ENCODE data around the gene FCER1G. TPM values are rescaled to one million over a fixed set of nuclear protein-coding genes. Genes with fewer than 3 reads are reported as not detected.

The FCER1G gene
- total and polyA plus RNA-seq, 2 donors (not counting 3 experiments of a cell fraction or from before 2014, with no cell fraction given) = 1.1 to 1.6 TPM

DNA sequence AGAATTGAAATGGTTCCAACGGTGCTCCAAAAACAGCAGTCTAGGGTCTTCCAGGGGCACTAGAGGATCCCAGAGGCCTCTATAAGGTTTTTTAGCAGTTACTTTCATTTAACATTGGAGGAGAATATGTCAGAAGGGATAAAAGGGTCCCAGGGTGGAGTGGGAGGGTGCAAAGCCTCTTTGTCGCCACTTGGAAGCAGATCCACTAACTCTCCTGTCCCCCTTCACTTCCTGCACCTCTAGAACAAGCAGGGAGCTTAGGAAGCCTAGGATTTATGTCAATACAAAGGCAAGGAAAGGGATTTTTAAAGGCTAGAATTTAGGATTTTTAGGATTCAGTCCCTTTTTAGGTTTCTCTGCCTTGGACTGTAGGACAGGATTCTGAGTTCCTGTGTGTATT, 51.7 kb downstream of the FCER1G start:
- DNase-seq (ENCODE audit: low read depth, low spot score) = no peak
- TF ChIP-seq, protein P1, sequence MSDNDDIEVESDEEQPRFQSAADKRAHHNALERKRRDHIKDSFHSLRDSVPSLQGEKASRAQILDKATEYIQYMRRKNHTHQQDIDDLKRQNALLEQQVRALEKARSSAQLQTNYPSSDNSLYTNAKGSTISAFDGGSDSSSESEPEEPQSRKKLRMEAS (IDR thresholded peaks at IDR 0.05; ENCODE audit: insufficient read depth, insufficient read length) = no peak
- TF ChIP-seq MYC (IDR thresholded peaks at IDR 0.05; ENCODE audit: low read depth, low read length) = no peak
- no peak for TF ChIP-seq EZH2 (IDR thresholded peaks at IDR 0.05; ENCODE audit: borderline replicate concordance, low read depth, low read length, severe bottlenecking)
- TF ChIP-seq JUN (IDR thresholded peaks at IDR 0.05; ENCODE audit: borderline replicate concordance, insufficient read depth, insufficient read length, low read depth) = no peak
- TF ChIP-seq POLR2A (IDR thresholded peaks at IDR 0.05; ENCODE audit: low read depth, low read length) = no peak
- TF ChIP-seq, protein P2, sequence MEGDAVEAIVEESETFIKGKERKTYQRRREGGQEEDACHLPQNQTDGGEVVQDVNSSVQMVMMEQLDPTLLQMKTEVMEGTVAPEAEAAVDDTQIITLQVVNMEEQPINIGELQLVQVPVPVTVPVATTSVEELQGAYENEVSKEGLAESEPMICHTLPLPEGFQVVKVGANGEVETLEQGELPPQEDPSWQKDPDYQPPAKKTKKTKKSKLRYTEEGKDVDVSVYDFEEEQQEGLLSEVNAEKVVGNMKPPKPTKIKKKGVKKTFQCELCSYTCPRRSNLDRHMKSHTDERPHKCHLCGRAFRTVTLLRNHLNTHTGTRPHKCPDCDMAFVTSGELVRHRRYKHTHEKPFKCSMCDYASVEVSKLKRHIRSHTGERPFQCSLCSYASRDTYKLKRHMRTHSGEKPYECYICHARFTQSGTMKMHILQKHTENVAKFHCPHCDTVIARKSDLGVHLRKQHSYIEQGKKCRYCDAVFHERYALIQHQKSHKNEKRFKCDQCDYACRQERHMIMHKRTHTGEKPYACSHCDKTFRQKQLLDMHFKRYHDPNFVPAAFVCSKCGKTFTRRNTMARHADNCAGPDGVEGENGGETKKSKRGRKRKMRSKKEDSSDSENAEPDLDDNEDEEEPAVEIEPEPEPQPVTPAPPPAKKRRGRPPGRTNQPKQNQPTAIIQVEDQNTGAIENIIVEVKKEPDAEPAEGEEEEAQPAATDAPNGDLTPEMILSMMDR (IDR thresholded peaks at IDR 0.05; ENCODE audit: extremely low read depth in 1 of 2, insufficient read depth in 1 of 2, low read depth in 1 of 2, low read length in 2 of 2) = no peak
- no peak for TF ChIP-seq GATA2 (IDR thresholded peaks at IDR 0.05; ENCODE audit: insufficient read depth, insufficient read length, low read depth, low read length)
- no peak for TF ChIP-seq FOS (IDR thresholded peaks at IDR 0.05; ENCODE audit: borderline replicate concordance, insufficient read depth, low read length)
- no peak for TF ChIP-seq POLR2AphosphoS5 (IDR thresholded peaks at IDR 0.05; ENCODE audit: insufficient read depth, low read depth, low read length)
- H3K27me3 ChIP-seq (ENCODE audit: control insufficient read depth in 2 of 2, insufficient read depth in 2 of 2, low read length in 2 of 2) = peaks cover 5 to 14% of the 10 kb centered on the region in 2 experiments
- no peak overlapping the region for H3K27ac ChIP-seq (ENCODE audit: insufficient read depth, low read depth, low read length)
- ChIA-PET CTCF (interaction anchor here (1.3 to 2.4 kb wide), 2 partner anchors 9 to 24 kb away, joined by 3 to 7 read pairs; no protein-coding TSS in a partner anchor), POLR2A (no interaction called here)
- no peaks in the 10 kb centered on the region for H3K36me3 ChIP-seq (ENCODE audit: control insufficient read depth in 2 of 2, extremely low read depth in 1 of 2, insufficient read depth in 2 of 2, low read length in 2 of 2)
- no TSS peak for BruUV-seq (replicated peaks)
- H3K9me1 ChIP-seq (replicated peaks; ENCODE audit: control insufficient read depth, extremely low read depth, insufficient read depth, low read length) = no peaks in the 10 kb centered on the region
- no peak overlapping the region for H3K4me3 ChIP-seq (replicated peaks in 1 of 3; ENCODE audit: insufficient read depth in 1 of 3, low read depth in 1 of 3, low read length in 3 of 3)
- FAIRE-seq = no peak
- H3K4me2 ChIP-seq (ENCODE audit: insufficient read depth, low read length) = no peak overlapping the region
- intact Hi-C loops (cut with micrococcal nuclease) = no loop called here
- no peaks in the 10 kb centered on the region for H3K9me3 ChIP-seq (replicated peaks; ENCODE audit: control insufficient read depth, insufficient read depth, low read length)
- no peak overlapping the region for H2AFZ ChIP-seq (ENCODE audit: low read depth, low read length)
- no peaks in the 10 kb centered on the region for H3K79me2 ChIP-seq (ENCODE audit: control insufficient read depth, insufficient read depth, low read length)
- H4K20me1 ChIP-seq (replicated peaks; ENCODE audit: control insufficient read depth, extremely low read depth, insufficient read depth, low read length) = no peaks in the 10 kb centered on the region
- dilution Hi-C loops (cut with MboI; ENCODE audit: extremely low pct_ligation_motif_present, low sequenced_read_pairs) = no loop called here
- no peak overlapping the region for H3K9ac ChIP-seq (replicated peaks; ENCODE audit: extremely low read depth, insufficient read depth, low read length)
- no peaks in the 10 kb centered on the region for H3K4me1 ChIP-seq (ENCODE audit: control insufficient read depth, extremely low read depth, insufficient read depth, low read length)

Data from endothelial cell of umbilical vein (primary cell).